HG02981 (cell line): ENCODE results near the gene NAB1.
"Not testable (repeated sequence)": the region's sequence is repeated elsewhere in the genome, so short reads cannot be mapped to it uniquely, and the experiment has no call there.

Experiments used
- ATAC-seq: cut with Tn5 transposase; IDR thresholded peaks from one replicate; pipeline ENCODE4 v1.9.1; 2021; ENCODE audit warnings: mild to moderate bottlenecking, moderate library complexity; ENCODE audit not compliant: unreplicated experiment

NAB1 gene, protein sequence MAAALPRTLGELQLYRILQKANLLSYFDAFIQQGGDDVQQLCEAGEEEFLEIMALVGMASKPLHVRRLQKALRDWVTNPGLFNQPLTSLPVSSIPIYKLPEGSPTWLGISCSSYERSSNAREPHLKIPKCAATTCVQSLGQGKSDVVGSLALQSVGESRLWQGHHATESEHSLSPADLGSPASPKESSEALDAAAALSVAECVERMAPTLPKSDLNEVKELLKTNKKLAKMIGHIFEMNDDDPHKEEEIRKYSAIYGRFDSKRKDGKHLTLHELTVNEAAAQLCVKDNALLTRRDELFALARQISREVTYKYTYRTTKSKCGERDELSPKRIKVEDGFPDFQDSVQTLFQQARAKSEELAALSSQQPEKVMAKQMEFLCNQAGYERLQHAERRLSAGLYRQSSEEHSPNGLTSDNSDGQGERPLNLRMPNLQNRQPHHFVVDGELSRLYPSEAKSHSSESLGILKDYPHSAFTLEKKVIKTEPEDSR

DNA sequence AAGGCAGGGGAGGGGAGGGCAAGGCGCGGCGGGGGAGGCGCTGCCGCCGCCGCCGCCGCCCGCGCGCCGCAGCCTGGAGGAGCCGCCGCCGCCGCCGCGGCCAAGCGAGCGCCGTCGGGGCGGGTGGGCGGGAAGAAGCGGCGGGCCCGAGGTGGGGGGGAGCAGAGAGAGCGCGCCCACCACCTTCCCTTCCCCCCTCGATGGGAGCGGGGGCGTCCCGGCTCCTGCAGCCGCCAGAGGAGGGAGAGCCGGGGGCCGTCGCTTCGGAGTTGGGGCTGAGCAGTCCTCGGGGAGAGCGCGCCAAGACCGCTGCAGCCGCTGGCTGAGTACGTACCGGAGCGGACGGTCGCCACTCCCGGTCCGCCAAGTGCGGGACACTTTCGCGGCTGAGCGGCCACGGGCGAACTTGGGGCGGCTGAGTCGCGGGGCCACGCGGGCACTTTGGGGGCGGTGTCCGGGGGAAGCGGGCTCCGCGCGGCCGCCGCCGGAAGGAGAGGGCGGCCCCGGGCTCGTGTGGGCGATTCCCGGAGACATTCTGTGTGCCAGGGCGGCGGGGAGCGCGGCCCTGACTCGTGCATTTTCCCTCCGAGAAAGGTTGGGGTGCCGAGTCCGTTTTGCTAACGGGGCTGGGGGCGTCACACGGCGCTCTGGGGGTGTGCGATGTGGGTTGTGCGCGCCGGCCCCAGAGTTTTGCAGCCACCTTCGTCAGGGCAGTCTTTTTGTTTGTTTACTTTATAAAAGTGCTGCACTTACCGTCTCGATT, at the start of gene NAB1:
Gene NAB1 (plus strand): TSS at position 49 of the 763 bp plus-strand sequence. CDS start 10,094 bp downstream, outside the sequence.
- peak; percentile 41 for ATAC-seq

DNA sequence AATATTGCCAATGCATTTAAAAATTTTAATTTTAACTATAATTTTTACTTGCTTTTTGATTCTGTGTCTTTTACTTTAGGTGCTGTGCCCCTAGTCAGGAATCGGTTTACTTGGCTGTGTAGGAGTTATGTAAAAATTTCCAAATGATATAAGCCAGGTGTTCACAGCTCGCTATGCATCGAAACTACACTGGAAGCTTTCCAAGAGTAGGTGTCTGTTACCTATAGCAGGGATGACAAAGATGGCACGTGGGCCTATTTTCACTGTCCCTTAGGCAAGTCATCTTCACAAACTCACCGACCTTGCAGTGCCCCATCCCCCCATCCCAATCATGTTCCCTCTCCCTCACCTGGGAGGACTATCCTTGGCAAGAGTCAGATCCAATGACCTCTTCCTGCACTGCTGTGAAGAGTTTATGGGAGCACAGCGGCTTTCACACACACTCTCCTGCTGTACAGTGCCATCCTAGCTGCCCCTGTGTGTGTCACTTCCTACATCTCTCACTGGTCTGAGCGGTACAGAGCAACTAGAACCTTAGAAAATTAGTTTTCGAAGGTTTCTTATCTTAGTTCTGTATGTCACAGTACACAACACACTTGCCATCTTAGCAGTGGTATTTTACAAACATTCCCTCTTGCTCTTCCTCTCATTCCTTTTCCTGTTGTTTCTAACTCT, 49.2 kb upstream of the NAB1 start:
- no peak for ATAC-seq

DNA sequence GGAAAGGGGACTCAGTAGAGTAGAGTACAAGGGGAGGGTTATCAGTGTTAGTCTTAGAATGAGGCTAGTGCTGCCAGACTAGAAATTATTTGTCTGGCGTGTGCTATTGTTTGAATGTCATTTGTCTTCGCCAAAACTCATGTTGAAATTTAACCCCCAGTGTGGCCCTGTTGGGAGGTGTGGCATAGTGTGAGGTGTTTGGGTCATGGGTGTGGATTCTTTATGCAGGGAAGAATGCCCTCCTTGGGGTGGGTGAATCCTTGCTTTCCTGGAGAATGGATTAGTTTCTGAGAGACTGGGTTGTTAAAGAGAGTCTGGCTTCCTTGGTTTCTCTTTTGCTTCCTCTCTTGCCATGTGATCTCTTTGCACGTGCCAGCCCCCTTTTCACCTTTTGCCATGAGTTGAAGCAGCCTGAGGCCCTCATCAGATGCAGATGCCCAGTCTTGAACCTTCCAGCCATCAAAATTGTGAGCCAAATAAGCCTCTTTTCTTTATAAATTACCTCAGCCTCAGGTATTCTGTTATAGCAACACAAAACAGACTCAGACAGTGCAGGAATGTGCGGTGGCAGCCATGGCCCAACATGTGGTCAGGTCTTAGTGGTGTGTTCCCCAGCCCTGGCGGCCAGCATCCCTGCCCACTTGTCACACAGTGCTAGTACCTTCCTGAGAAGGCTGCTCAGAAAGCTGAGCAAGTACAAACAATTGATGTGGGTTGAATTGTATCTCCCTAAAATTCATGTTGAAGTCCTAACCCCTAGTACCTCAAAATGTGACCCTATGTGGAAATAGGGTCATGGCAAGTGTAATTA, 48.4 kb upstream of the NAB1 start:
- ATAC-seq: no peak

DNA sequence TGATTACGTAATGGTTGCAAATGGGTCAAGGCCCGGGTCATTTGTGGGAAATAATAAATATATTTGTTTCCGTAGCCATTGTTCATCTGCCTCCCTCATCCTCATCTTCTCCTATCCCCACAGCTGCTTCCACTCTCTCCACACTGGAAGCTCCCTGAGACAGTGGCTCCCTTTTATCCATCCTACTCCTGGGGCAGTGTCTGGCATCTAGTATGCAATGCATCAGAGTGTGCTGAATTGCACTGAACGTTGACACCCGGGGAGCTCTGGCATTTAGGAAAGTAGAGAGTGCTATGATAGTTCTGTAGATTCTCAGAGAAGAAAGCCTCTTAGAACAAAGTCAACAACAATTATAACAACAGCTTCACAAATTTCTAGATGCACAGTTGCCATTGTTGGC, 45.5 kb upstream of the NAB1 start:
- ATAC-seq: no peak

DNA sequence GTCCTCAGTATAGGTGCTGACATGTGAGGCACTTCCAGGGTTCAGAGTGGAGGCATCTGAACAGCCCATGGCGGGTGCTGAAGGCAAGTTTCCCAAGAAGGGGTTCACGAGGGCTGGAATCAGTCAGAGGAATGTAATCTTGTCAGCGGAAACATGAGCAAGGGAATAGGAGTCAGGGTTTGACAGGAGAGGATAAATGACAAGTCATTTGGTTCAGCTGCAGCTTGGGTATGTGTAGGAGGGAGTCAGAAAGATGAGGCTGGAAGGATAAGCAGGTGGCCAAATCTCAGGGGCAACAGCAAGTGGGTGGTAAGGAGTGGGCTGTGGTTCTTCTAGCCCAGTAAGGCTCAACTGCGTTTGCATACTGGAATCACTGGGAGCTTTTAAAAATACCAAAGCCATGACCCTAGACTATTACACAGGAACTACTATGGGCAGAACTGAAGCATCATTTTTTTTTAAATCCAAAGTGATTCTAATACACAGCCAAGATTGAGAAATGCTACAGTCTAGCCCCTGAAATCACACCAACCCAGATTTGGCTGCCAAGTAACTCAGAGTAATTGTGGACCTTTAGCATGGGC, 41.8 kb upstream of the NAB1 start:
- ATAC-seq: no peak

DNA sequence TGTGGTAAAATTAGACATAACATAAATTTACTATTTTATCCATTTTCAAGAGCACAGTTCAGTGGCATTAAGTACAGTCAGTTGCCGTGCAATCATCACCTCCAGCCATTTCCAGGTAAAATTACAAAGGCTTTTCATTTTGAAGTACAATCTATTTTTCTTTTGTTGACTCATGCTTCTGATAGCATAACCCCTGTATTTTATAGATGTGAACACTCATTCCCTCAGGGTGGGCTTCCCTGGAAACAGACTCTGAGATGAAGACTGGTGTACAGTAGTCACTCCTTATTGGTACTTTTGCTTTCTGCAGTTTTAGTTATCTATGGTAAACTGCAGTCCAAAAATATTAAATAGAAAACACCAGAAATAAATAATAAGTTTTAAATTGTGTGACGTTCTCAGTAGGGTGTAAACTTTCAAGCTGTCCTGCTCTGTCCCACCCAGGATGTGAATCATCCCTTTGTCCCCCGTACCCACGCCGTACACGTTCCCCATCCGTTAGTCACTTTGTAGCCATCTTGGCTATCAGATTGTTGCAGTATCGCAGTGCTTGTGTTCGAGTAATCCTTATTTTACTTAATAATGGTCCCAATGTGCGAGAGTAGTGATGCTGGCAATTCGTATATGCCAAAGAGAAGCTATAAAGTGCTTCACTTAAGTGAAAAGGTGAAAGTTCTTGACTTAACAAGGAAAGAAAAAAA, 41.1 kb upstream of the NAB1 start:
- no peak for ATAC-seq

DNA sequence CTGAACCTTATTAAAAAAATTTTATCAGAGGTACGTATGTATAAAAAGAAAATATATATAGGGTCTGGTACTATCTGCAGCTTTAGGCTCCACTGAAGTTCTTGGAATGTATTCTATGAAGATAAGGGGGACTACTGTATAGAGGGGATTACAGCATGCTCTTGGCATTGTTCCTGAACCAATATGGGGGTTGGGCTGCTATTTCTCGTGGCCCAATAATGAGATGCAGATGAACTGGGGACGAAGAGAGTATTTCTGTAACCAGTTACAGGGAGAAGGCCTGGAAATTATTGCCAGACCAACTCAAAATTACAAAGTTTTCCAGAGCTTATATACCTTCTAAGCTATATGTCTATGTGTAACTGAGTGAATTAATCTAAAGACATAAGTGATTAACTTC, 40.0 kb upstream of the NAB1 start:
- not testable (repeated sequence) for ATAC-seq

DNA sequence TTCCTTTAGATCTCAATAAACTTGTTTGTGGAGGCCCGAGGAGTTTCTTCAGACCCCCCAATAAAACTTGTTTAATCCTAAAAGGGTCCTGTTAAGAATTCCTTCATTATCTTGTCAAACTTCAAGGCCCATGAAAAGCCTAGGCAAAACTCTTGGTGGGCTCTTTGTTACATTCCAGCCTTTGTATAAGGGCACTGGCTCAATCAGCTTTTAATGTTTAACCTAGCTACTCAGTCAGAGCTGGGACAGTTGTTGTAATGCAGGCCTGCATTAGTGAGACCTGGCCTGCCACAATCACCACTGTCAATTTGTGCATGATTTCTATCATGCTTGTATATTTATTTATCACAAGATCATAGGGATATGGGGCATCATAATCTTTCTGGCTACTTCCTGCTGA, 39.5 kb upstream of the NAB1 start:
- not testable (repeated sequence) for ATAC-seq

DNA sequence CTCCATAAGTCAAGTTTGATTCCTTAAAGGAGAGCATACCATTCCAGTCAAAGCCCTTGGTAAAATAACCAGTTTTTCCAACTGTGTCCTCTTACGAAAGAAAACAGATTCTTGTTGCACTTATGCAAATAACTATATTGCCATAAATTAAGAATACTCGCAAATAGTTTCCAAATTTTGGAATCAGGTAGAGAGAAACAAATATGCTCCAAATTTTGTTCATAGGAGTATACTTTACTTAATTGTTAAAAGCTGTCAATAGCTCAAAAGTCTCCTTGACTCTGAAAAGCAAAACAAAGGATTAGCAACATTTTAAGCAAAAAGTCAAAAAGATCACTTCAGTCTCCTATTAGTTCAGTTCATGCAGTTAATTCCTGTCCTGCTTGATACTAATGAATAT, 38.4 kb upstream of the NAB1 start:
- not testable (repeated sequence) for ATAC-seq

DNA sequence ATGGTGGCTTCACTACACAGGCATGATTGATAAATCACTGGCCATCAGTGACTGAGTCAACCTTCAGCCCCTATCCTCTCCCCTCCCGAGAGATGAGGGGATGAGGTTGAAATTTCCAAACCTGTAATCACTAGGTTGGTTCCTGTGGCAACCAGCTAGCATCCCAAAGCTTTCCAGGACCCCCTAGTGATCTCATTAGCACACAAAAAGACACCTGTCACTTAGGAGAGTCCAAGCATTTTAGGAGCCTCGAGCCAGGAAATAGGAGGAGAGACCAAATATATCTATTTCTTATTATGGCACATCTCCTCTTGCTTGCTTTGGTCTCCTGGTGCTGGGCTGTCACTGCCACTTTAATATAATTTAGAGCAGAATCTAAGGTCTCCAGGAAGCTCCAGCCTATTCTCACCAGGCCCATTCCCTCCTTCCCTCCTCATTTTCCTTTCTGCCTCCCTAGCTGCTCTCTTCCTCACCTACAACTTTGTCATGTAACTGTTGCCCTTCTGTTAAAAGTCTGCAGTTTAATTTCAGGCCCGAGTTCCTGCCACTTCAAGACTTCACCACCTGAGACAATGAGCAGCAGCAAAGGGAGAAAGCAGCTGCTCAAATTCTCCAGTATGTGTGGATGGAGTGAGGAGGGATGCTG, 33.2 kb upstream of the NAB1 start:
- no peak for ATAC-seq

DNA sequence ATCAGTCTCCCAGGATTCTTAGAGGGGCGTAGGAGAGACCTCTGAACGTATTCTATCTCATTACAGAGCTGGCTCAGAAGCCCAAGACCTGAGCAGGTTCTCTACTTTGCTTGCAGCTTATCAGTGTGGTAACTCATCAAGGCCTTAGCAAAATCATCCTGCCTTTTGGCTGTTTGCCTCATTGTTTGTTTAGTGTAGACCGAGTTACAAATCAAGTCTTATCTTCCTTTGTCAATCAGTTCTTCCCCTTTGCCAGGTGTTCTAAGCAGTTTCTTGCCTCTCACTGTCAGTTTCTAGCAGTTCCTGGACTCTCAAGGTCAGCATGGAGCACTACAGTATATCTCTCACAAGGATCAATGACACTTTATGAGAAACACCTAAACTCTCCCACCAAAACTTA, 30.9 kb upstream of the NAB1 start:
- ATAC-seq: no peak

DNA sequence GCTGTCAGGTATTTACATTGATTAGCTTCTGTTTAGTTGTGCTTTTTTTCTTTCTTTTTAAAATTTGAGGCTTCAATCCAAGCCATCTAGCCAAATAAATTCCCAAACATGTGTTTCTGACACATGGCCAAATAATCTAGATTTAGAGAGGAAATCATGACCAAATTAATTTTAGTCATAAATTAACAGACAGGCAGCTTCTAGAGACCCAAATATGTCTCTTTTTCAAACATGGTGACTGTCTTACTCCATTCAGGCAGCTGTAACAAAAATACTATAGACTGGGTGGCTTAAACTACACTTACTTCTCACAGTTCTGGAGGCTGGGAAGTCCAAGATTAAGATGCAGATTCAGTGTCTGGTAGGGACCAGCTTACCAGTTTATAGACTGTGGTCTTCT, 23.2 kb upstream of the NAB1 start:
- ATAC-seq: no peak

DNA sequence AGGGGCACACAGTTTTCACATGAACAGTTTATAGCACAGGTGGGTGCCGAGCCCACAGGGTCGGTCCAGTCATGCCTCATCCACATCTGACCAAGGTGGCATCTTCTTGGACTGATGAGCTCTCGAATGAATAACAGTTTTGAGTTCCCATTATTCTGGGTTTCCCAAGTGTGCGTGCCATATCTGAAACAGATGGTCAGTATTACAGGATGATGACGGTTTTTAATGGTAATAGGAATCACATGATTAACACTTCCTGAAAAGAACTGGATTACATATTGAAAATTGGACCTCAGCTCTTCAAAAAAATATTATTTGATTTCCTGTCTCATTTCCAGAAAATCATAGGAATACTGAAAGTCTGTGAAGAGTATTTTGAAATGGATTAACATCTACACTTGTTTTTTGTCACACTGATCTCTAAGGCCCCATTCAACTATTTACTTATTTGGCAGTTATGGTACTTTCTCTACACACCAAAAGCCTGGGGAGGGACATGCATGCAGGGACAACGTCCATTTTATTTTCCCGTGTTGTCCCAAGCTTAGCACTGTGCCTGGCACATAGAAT, 22.2 kb upstream of the NAB1 start:
- no peak for ATAC-seq

DNA sequence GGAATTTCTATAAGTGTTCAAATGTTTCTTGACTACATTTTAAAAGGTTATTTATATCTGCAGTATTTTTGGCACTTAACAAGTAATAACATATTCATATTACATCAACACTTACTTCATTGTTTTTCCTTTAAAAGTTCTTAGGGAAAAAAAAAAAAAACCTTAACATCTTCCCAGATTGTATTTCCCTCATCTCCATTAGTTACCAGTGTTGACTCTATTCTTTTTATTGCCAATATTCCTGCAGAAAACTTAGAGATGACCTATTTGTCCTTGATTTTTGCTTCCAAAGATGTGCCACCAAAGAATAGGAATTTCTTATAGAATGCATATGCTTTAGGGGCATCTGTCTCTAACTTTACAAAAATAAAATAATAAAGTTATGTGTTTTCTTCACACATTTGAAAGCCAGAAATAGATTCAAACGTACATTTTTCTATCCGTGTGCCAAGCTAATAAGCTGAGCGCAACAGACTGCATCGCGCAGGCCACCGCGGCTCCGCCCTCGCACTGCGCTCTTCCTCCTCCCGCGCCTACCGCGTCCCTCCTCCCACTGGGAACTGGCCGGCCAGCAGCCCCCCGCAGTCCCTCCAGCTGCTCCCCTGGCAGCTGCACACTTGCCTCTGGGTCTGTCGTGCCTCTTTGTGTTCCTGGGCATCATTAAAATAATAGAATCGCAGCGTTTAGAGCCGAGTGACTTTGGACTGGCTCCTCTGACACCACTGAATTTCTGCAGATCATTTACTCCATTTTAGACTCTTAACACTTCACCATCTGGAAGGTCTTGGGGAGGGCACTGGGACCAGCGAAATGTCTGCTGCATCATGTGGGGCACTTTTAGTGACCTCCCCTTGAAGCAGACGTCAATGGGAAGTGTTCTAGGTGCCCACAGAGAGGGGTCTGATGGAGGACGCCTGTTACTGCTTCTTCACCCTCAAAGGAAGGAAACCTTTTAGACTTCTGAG, 21.2 kb upstream of the NAB1 start:
- ATAC-seq: peak; percentile 71

DNA sequence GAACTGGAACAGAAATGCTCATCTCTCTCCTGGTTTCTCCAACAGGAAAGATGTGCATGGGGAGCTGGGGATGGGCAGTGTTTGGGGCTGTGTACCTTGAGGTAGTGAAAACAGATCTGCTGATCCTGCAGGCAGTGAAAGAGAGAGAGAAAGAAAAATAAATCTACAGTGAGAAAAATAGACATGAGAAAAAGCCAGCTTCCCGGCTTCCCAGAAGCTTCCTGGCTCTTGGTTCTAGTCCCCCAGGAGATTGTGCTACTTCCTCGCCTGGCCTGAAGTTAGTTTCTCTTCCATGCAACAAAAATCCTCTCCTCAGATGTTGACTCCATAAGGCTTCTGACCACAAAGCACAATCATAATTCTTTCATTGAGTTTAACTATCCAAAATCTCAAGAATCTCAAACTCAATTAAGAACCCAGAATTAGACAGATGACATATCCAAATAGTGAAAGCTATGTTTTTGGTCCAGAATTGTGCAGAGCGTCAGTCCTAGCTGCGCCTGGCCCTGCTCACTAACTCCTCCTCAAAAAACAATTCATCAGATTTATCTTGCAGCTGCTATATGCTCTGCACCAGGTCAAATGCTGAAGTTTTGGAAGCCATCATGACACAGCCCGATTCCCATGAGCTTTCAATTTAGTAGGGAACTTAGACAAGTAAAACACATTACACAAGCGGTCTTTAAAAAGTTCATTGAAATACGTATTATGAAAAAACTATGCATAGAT, 20.1 kb upstream of the NAB1 start:
- no peak for ATAC-seq

DNA sequence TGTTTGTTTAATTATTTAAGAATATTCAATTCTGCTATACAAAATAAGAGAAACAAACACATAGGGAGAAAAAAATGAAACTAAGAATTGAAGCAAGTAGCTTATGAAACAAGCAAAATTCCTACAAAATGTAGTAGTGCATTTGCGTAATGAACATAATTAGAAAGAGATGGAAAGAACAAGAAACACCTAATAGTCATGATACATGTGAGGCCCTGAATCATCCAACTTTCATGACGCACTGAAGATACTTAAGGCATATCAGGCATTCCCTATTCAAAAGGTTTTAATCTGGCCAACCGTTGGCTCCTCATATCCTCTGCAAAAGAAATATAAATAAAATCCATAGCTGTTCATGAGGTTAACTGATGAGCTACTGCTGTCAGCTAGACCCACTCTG, 14.5 kb upstream of the NAB1 start:
- ATAC-seq: no peak

DNA sequence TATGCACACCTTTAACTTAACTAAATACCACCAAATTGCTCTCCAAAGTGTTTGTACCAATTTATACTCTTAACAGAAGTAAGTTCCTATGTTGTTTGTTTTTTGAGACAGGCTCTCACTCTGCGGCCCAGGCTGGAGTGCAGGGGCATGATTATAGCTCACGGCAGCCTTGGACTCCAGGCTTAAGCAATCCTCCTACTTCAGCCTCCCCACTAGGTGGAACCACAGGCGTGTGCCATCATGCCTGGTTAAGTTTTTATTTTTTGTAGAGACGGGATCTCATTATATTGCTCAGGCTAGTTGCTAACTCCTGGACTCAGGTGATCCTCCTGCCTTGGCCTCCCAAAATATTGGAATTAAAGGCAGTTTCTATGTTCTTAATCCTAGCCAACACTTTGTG, 13.1 kb upstream of the NAB1 start:
- no peak for ATAC-seq
